Hippocampal formation (tissue), 2 donors: ENCODE data around the gene ALPG.
A peak's percentile ranks its signal among the peaks of the same experiment; 100 is the strongest.
"Not testable (repeated sequence)": the region's sequence is repeated elsewhere in the genome, so short reads cannot be mapped to it uniquely, and the experiment has no call there.

Experiments used
- DNase-seq, 2 donors: peaks; one replicate each; lab custom pipeline; 2025; lab: John Stamatoyannopoulos, UW

The ALPG gene

GRCh38 chr2:232440220-232441018 lies 33.8 kb downstream of the ALPG start:
- DNase-seq = peak; percentile 27 to 70

DNA sequence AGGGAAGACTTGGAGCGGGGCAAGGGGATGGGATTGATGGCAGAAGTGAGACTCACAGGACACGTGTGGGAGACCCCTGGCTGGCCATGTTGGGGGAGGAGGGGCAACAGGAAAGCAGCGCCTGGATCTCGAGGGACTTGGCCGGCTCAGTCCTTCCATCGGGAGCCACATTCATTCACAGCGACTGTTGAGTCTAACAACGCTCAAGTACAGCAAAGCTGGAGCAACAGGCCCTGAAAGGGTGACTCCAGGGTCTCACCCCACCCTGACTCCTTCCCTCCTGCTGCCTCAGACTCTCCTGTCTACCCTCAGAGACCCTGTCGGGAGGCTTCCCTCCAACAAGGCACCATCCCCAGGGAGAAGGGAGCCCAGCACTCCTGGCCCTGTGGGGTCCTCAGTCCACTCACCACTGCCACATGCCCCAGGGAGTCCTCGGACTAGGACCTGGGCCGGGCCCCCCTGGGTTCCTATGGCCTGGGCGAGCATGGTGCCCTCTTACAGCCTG lies 34.6 kb downstream of the ALPG start:
- DNase-seq = no peak

GRCh38 chr2:232441922-232442321 lies 35.3 kb downstream of the ALPG start:
- DNase-seq = not testable (repeated sequence)

DNA sequence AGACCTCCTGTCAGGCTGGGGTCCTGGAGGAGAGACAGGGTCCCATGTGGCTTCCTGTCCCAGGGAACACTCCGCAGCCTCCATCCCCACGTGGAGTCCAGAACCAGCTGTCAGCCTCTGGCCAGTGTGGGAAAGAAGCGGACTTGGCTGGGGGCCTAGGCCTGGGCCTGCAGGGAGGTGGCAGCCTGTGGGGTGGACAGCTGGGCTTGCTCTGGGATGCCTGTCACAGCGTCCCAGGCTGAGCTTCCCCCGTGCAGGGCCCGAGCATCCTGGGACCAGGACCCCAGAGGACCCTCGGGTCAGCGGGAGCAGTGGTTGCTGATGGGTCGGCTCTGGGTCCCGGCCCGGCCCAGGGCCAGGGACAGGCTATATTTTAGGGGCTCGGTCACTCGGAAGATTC lies 35.8 kb downstream of the ALPG start:
- DNase-seq = not testable (repeated sequence)

DNA sequence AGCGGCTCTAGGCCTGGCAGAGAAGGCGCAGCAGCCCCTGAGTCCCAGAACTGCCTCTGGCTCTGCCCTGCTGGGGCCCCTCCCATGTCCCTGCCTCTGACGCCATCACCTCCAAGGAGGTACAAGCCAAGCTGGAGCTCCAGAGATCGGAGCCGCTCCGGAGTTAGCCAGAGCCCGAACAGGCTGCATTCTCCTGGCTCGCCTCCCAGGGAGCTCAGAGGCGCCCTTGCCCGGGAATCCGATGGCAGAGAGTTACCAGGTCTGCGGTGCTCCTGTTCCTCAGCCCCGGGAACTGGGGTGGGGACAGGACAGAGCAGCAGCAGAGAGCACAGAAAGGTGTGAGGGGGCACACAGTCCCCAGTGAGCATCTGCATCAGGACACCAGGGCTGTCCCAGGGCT lies 36.4 kb downstream of the ALPG start:
- not testable (repeated sequence) for DNase-seq

- not testable (repeated sequence) for DNase-seq
Measured at GRCh38 chr2:232443669-232444408, 37.2 kb downstream of the ALPG start.

- no peak for DNase-seq
Measured at GRCh38 chr2:232444409-232445148, 37.9 kb downstream of the ALPG start.

GRCh38 chr2:232445149-232445885 lies 38.7 kb downstream of the ALPG start:
- DNase-seq = not testable (repeated sequence)

GRCh38 chr2:232446266-232446777 lies 39.7 kb downstream of the ALPG start:
- DNase-seq = not testable (repeated sequence)

GRCh38 chr2:232447091-232447620 lies 40.5 kb downstream of the ALPG start:
- DNase-seq = no peak

- no peak for DNase-seq
Measured at GRCh38 chr2:232447638-232448303, 41.1 kb downstream of the ALPG start.

- DNase-seq = no peak
Measured at GRCh38 chr2:232448304-232448690, 41.7 kb downstream of the ALPG start.

DNA sequence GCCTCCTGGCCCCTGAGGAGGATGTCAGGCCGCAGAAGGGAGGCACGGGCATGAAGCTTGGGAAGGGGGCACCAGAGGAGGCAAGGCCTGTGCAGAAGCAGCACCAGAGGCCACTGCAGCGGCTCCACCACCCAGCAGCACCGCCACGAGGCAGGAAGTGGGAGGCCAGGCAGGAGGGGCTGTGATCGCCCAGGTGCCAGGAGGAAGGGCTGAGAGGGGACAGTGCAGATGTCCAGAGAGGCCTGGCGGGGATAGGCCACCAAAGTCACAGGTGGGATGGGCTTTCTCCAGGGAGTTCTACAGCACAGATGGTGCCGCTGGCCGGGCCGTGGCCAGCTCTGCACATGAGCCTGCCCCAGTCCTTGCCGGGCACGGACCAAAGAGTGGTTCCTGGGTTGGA lies 43.3 kb downstream of the ALPG start:
- no peak for DNase-seq

- DNase-seq = not testable (repeated sequence)
Measured at GRCh38 chr2:232451645-232452044, 45.0 kb downstream of the ALPG start.

DNA sequence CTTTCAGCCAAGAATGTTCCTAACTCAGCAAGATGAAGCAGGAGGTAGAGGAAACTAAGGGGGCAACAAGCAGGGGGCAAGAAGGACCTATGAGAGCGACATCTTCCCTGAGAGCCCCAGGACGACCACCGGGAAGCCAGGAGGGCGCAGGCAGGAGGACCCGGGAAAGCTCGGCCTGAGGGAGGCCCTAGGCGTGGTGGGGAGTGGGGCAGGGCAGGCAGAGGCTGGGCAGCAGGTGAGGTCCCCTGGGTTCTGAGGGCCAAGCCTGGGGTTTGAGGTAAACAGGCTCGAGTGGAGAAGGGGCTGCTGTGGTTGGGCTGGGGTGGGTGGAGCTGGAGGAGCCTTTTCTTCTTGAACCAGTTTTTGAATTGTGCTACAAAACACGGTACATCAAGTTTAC lies 48.0 kb downstream of the ALPG start:
- no peak for DNase-seq

DNA sequence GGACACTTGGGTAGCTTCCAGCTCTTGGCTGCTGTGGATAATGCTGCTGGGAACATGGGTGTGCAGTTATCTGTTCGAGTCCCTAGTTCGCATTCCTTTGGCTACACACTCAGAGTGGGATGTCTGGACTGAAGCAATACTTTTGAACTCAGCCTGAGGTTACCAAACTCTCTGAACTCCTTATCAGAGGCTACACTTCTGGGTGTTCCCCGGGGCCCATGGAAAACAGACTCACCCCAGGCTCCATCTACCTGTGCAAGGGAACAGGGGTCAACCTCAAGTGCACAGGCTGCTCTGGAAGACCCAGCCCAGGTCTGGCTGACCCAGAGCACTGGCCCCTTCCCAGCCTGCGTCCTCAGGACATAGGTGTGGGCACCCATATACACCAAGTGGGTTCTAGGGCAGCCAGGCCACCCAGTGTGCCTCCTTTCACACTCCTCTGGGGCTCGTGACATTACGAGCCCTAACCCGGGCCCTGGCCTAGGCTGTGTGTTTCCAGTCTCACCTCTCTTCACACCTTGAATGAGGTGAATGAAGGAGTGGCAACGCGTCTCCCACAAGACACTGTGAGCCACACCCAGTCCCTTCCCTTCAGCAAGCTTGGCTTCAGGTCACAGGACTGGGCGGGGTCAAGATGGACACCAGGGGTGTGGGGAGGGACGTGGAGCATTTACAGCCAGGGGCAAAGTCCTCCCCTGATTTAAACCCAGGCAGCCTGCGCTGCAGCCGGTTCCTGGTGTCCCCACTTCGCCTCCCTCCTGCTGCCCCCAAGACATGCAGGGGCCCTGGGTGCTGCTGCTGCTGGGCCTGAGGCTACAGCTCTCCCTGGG lies 49.0 kb downstream of the ALPG start, which contains the start of gene ALPI:
TSS of gene ALPI (plus strand) at position 728 of the 830 bp plus-strand sequence. CDS start at position 775, 47 bp downstream.
- DNase-seq = no peak

DNA sequence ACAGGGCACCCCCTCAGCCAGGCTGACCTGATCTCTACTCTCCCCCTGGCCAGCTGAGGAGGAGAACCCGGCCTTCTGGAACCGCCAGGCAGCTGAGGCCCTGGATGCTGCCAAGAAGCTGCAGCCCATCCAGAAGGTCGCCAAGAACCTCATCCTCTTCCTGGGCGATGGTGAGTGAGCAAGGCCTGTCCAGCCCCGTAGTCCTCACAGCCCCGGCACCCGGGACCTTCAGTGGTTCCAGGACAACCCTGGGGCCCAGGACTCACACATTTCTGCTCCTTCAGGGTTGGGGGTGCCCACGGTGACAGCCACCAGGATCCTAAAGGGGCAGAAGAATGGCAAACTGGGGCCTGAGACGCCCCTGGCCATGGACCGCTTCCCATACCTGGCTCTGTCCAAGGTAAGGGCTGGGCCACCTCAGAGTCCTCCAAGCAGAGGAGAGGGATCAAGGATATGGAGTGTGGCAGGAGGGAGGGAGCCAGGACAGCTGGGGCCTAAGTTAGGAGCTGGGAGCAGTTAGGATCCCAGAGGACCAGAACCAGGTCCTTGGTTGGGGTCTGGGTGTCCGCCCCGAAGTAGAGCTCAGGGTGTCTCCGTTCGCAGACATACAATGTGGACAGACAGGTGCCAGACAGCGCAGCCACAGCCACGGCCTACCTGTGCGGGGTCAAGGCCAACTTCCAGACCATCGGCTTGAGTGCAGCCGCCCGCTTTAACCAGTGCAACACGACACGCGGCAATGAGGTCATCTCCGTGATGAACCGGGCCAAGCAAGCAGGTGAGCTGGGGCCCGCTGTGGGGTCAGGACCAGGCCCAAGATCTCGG lies 49.9 kb downstream of the ALPG start:
- no peak for DNase-seq
